Measurements from ENCODE around the gene LRRC73.

- TF ChIP-seq CTCF (IDR thresholded peaks at IDR 0.05) (no peak), POLR2AphosphoS5 (IDR thresholded peaks at IDR 0.05) (no peak), POLR2A (IDR thresholded peaks at IDR 0.05) (no peak)
These were observed 20.7 kb downstream of the LRRC73 start for GRCh38 chr6:43489277-43490072.

All from breast epithelium (tissue), 3 donors.